GM12878 (cell line): ENCODE results near the gene HAUS1. TPM values are rescaled to one million over a fixed set of nuclear protein-coding genes. Genes with fewer than 3 reads are reported as not detected.

Source experiments
- ATAC-seq: fragments of 200-7000 bp; cut with Tn5 transposase; 3 replicates; pipeline ENCODE4 v1.9.1; 2020; ENCODE audit warnings: mild to moderate bottlenecking, moderate library complexity
- BruUV-seq: library from RNA; stranded (reverse); fragments of 400-500 nt; replicated peaks from 2 replicates; lab custom pipeline; 2021; lab: Mats Ljungman, UMichigan
- CTCF ChIA-PET: fragments of 300-600 bp; sonication (Branson Sonifier 250); formaldehyde crosslinking; extraction: SDS; loops from one replicate; lab custom pipeline; 2021; ENCODE audit warnings: inconsistent platforms; lab: Yijun Ruan, JAX
- POLR2A ChIA-PET: fragments of 350-600 bp; formaldehyde crosslinking; extraction: SDS; loops from one replicate; lab custom pipeline; 2021; ENCODE audit warnings: inconsistent platforms; lab: Charles Lee
- RAD21 ChIA-PET: fragments of 300-600 bp; sonication (Branson Sonifier 250); formaldehyde crosslinking; loops from one replicate; lab custom pipeline; 2023; ENCODE audit warnings: antibody characterized with exemption; ENCODE audit not compliant: unreplicated experiment; lab: Charles Lee
- SMC1A ChIA-PET: fragments of 300-600 bp; sonication (Branson Sonifier 250); formaldehyde crosslinking; loops from one replicate; lab custom pipeline; 2023; ENCODE audit not compliant: unreplicated experiment, uncharacterized antibody; lab: Charles Lee
- DNase-seq: peaks from one replicate; pipeline ENCODE4 v3.0.0-alpha.2; 2011; ENCODE audit warnings: low read depth, low spot score
- FAIRE-seq: peaks from 3 replicates; lab custom pipeline; 2011; peaks lifted over from hg19 to GRCh38; lab: Jason Lieb, UNC
- H2AFZ ChIP-seq: 2 replicates; pipeline ENCODE4 v1.6.0; 2011; ENCODE audit warnings: low read depth, low read length, control low read depth; ENCODE audit not compliant: control insufficient read depth
- H3K27ac ChIP-seq: 2 replicates; pipeline ENCODE4 v1.5.1; 2011; ENCODE audit warnings: control low read depth; ENCODE audit not compliant: control insufficient read depth, insufficient read depth
- H3K27me3 ChIP-seq, 2 experiments: replicated peaks in 1 of 2; 2 replicates each; pipeline versions ENCODE4 v1.6.0 to v1.6.1; 2011; ENCODE audit warnings: low read length in 1 of 2; ENCODE audit not compliant: control insufficient read depth in 2 of 2, insufficient read depth in 2 of 2
- H3K36me3 ChIP-seq, 2 experiments: 2 replicates each; pipeline ENCODE4 v1.5.1; 2011; ENCODE audit warnings: low read length in 1 of 2; ENCODE audit not compliant: control insufficient read depth in 2 of 2, insufficient read depth in 2 of 2
- H3K4me1 ChIP-seq: 2 replicates; pipeline ENCODE4 v1.6.1; 2011; ENCODE audit warnings: mild to moderate bottlenecking, low read length, moderate library complexity, mixed read lengths; ENCODE audit not compliant: control insufficient read depth, insufficient read depth
- H3K4me2 ChIP-seq: 2 replicates; pipeline ENCODE4 v1.6.0; 2011; ENCODE audit warnings: control low read depth; ENCODE audit not compliant: control insufficient read depth, insufficient read depth
- H3K4me3 ChIP-seq: fragments of 200-600 bp; sonication (generic); 2 replicates; pipeline ENCODE4 v1.5.1; 2016
- H3K79me2 ChIP-seq: 2 replicates; pipeline ENCODE4 v1.6.0; 2011; ENCODE audit warnings: low read length; ENCODE audit not compliant: control insufficient read depth, insufficient read depth
- H3K9ac ChIP-seq: 2 replicates; pipeline ENCODE4 v1.8.0; 2011; ENCODE audit warnings: low read length, control low read depth, mixed read lengths; ENCODE audit not compliant: control insufficient read depth, insufficient read depth
- H3K9me3 ChIP-seq: replicated peaks from 3 replicates; pipeline ENCODE4 v1.5.1; 2011; ENCODE audit warnings: mild to moderate bottlenecking, low read length; ENCODE audit not compliant: control insufficient read depth, insufficient read depth
- H4K20me1 ChIP-seq: 2 replicates; pipeline ENCODE4 v1.6.0; 2011; ENCODE audit not compliant: control insufficient read depth, insufficient read depth
- E2F8 ChIP-seq: fragments of 450-650 bp; IDR thresholded peaks from 2 replicates; pipeline ENCODE4 v1.6.1; 2018; ENCODE audit warnings: mild to moderate bottlenecking, low read depth, moderate library complexity; ENCODE audit not compliant: partially characterized antibody
- HDAC6 ChIP-seq: fragments of 200-600 bp; sonication (generic); IDR thresholded peaks from one replicate; pipeline ENCODE4 v1.8.0; 2017; ENCODE audit warnings: antibody characterized with exemption; ENCODE audit not compliant: unreplicated experiment
- JUND ChIP-seq: IDR thresholded peaks from 2 replicates; pipeline ENCODE4 v1.6.1; 2012; ENCODE audit warnings: low read depth, mild to moderate bottlenecking, low read length, improper control_type of control experiment, moderate library complexity
- MYC ChIP-seq: IDR thresholded peaks from 2 replicates; pipeline ENCODE4 v1.6.1; 2011; ENCODE audit warnings: mild to moderate bottlenecking, low read length, moderate library complexity, inconsistent platforms; ENCODE audit not compliant: insufficient read depth, insufficient replicate concordance, insufficient read length, severe bottlenecking
- ZNF592 ChIP-seq: fragments of 450-650 bp; IDR thresholded peaks from 2 replicates; pipeline ENCODE4 v1.6.1; 2017; ENCODE audit warnings: mild to moderate bottlenecking, moderate library complexity
- WGBS: methylation state at CpG from one replicate; pipeline ENCODE4 v1.1.6; 2016; ENCODE audit warnings: low lambda C conversion rate; ENCODE audit not compliant: insufficient replicate concordance, insufficient coverage; ENCODE audit errors: missing lambda C conversion rate; 5-methylcytosine and 5-hydroxymethylcytosine counted together
- in situ Hi-C: fragments of 300-500 bp; cut with MboI; formaldehyde crosslinking; loops from 9 replicates; pipeline ENCODE4 v1.14.3; 2018; ENCODE audit warnings: mixed read lengths
- intact Hi-C: fragments of 100-400 bp; cut with micrococcal nuclease; formaldehyde crosslinking; loops from one replicate; pipeline ENCODE4 v1.14.2; 2022; ENCODE audit not compliant: unreplicated experiment
- polyA plus RNA-seq, 11 experiments: library from polyadenylated mRNA; depleted of rRNA in 4 of 11; unstranded in 6 of 11; stranded (reverse) in 5 of 11; fragments of >200 nt; fragmentation: Nextera tagmentation in 4 of 11; fragmentation: Illumina TruSeq in 1 of 11; extraction: Ambion mirVana in 4 of 11; extraction: Trizol in 1 of 11; gene quantifications; 1 replicate in 1 of 11; 2 replicates in 10 of 11; pipeline versions ENCODE4 v1.2.1 to v1.2.3, GENCODE V29; 2011 to 2016; ENCODE audit warnings: inconsistent platforms in 2 of 11, missing spikeins in 2 of 11, low read depth in 1 of 11
- total RNA-seq, 4 experiments: library from RNA; depleted of rRNA in 3 of 4; stranded (reverse); fragments of >200 nt in 3 of 4; fragmentation: Illumina TruSeq in 1 of 4; extraction: Trizol in 1 of 4; gene quantifications; 2 replicates each; pipeline versions ENCODE4 v1.2.1 to v1.2.3, GENCODE V29; 2013 to 2021
- TF ChIP-seq, protein P1 (sequence below): IDR thresholded peaks from 2 replicates; pipeline ENCODE4 v1.6.1; 2011; ENCODE audit warnings: low read depth, low read length, improper control_type of control experiment, borderline replicate concordance

HAUS1 gene
- total and polyA plus RNA-seq, 10 of the 15 experiments (the other 5 are each of a cell fraction or from before 2014, with no cell fraction given) = 41.2 to 182 (median 91.9) TPM

- BruUV-seq = no TSS peak
- no peak overlapping the region for H2AFZ ChIP-seq
- intact Hi-C loops = no loop called here
- peaks cover 8% of the 10 kb centered on the region; the same call in 1 of the 2 replicates for H3K4me1 ChIP-seq
- no peaks in the 10 kb centered on the region for H3K36me3 ChIP-seq
- H3K27me3 ChIP-seq = no peaks in the 10 kb centered on the region
- no peak overlapping the region for H3K9ac ChIP-seq
- FAIRE-seq (no peak), DNase-seq (no peak), ATAC-seq (no peak)
- ChIA-PET POLR2A (no interaction called here), SMC1A (interaction anchor here (1.8 kb wide), 1 partner anchor 14 kb away, joined by 5 read pairs; no protein-coding TSS in a partner anchor), RAD21 (interaction anchor here (0.9 to 1.8 kb wide), 2 partner anchors 128 to 506 kb away, joined by 4 to 7 read pairs; no protein-coding TSS in a partner anchor), CTCF (interaction anchor here (0.9 to 2.4 kb wide), 3 partner anchors 14 to 505 kb away, joined by 4 to 6 read pairs (median 5); no protein-coding TSS in a partner anchor)
- H3K4me3 ChIP-seq = no peak overlapping the region
- no peak for TF ChIP-seq E2F8
- in situ Hi-C loops = no loop called here
- H3K9me3 ChIP-seq = no peaks in the 10 kb centered on the region
- H3K27ac ChIP-seq = no peak overlapping the region
- H3K79me2 ChIP-seq = no peaks in the 10 kb centered on the region
- no peak overlapping the region for H3K4me2 ChIP-seq
- no peaks in the 10 kb centered on the region for H4K20me1 ChIP-seq
- 16% methylated on average over 7 of the region's 7 CpGs for WGBS
Measured at GRCh38 chr18:46152436-46152807, 48.2 kb downstream of the HAUS1 start.

- H2AFZ ChIP-seq = no peak overlapping the region
- H3K4me3 ChIP-seq = no peak overlapping the region
- BruUV-seq = no TSS peak
- CTCF ChIA-PET = interaction anchor here (0.9 to 2.4 kb wide), 2 partner anchors 16 to 505 kb away, joined by 4 to 5 read pairs; no protein-coding TSS in a partner anchor
- H3K4me1 ChIP-seq = peaks cover 8% of the 10 kb centered on the region; the same call in 1 of the 2 replicates
- H3K9me3 ChIP-seq = no peaks in the 10 kb centered on the region
- no peak overlapping the region for H3K27ac ChIP-seq
- no peaks in the 10 kb centered on the region for H3K79me2 ChIP-seq
- POLR2A ChIA-PET = no interaction called here
- no peaks in the 10 kb centered on the region for H3K27me3 ChIP-seq
- 48% methylated on average over 6 of the region's 8 CpGs for WGBS
- no peaks in the 10 kb centered on the region for H4K20me1 ChIP-seq
- SMC1A ChIA-PET = no interaction called here
- no peak for FAIRE-seq
- no peak overlapping the region for H3K9ac ChIP-seq
- no peak for DNase-seq
- in situ Hi-C loops = no loop called here
- H3K36me3 ChIP-seq = no peaks in the 10 kb centered on the region
- intact Hi-C loops = no loop called here
- no peak for ATAC-seq
- RAD21 ChIA-PET = interaction anchor here (1.8 kb wide), 1 partner anchor 128 kb away, joined by 7 read pairs; no protein-coding TSS in a partner anchor
- no peak overlapping the region for H3K4me2 ChIP-seq
- TF ChIP-seq, protein P1, sequence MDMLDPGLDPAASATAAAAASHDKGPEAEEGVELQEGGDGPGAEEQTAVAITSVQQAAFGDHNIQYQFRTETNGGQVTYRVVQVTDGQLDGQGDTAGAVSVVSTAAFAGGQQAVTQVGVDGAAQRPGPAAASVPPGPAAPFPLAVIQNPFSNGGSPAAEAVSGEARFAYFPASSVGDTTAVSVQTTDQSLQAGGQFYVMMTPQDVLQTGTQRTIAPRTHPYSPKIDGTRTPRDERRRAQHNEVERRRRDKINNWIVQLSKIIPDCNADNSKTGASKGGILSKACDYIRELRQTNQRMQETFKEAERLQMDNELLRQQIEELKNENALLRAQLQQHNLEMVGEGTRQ = no peak
- no peak for TF ChIP-seq ZNF592
- no peak for TF ChIP-seq MYC
- no peak for TF ChIP-seq HDAC6
- TF ChIP-seq JUND = no peak
Measured at GRCh38 chr18:46152808-46153617, 48.8 kb downstream of the HAUS1 start.
